Mesodermal cell (in vitro differentiated cells): ENCODE results near the gene MZT2B.
A peak's percentile ranks its signal among the peaks of the same experiment; 100 is the strongest.
"Not testable (repeated sequence)": the region's sequence is repeated elsewhere in the genome, so short reads cannot be mapped to it uniquely, and the experiment has no call there.

Experiments used
- H3K27ac ChIP-seq: 2 replicates; pipeline ENCODE4 v1.7.0; 2013; ENCODE audit warnings: mild to moderate bottlenecking, low read depth, low read length, moderate library complexity; ENCODE audit not compliant: severe bottlenecking
- H3K36me3 ChIP-seq: 2 replicates; pipeline ENCODE4 v1.7.1; 2013; ENCODE audit warnings: mild to moderate bottlenecking, low read length, moderate library complexity; ENCODE audit not compliant: control insufficient read depth, insufficient read depth
- H3K4me1 ChIP-seq: one replicate; pipeline ENCODE4 v1.7.1; 2013; ENCODE audit warnings: mild to moderate bottlenecking, low read length; ENCODE audit not compliant: insufficient read depth, control insufficient read depth, poor library complexity, severe bottlenecking
- H3K4me3 ChIP-seq: 2 replicates; pipeline ENCODE4 v1.7.0; 2013; ENCODE audit warnings: low read length, control low read depth, mild to moderate bottlenecking; ENCODE audit not compliant: insufficient read depth, poor library complexity, severe bottlenecking; ENCODE audit errors: extremely low read depth
- H3K9me3 ChIP-seq: 2 replicates; pipeline ENCODE4 v1.7.1; 2013; ENCODE audit warnings: mild to moderate bottlenecking, low read length, moderate library complexity; ENCODE audit not compliant: control insufficient read depth
- WGBS, 2 experiments: methylation state at CpG; one replicate each; pipeline ENCODE4 v1.1.5; 2013; ENCODE audit warnings: missing lambda C conversion rate in 2 of 2; ENCODE audit not compliant: insufficient coverage in 2 of 2; 5-methylcytosine and 5-hydroxymethylcytosine counted together

MZT2B gene

DNA sequence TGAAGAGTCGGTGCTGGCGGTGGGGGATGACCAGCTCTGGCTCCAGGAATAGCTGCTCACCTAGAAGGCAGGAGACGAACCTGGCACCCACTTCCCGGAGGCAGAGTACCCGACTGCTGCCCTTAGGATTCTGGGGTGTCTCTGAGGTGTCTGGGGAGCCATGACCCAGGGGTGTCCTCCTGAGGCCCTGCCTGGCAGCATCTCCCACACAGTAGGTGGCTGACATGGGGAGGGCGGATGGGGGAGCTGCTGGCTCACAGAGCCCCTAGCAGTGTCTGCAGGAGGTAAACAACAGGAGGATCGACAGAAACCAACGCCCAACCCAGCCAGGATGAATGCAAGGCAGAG, 27.7 kb upstream of the MZT2B start:
- H3K27ac ChIP-seq, H3K4me3 ChIP-seq, H3K4me1 ChIP-seq, H3K9me3 ChIP-seq: not testable (repeated sequence)
- H3K36me3 ChIP-seq: peaks cover 36% of the 10 kb centered on the region
- WGBS, 2 experiments: 100% methylated on average over 2 to 4 of the region's 8 CpGs

DNA sequence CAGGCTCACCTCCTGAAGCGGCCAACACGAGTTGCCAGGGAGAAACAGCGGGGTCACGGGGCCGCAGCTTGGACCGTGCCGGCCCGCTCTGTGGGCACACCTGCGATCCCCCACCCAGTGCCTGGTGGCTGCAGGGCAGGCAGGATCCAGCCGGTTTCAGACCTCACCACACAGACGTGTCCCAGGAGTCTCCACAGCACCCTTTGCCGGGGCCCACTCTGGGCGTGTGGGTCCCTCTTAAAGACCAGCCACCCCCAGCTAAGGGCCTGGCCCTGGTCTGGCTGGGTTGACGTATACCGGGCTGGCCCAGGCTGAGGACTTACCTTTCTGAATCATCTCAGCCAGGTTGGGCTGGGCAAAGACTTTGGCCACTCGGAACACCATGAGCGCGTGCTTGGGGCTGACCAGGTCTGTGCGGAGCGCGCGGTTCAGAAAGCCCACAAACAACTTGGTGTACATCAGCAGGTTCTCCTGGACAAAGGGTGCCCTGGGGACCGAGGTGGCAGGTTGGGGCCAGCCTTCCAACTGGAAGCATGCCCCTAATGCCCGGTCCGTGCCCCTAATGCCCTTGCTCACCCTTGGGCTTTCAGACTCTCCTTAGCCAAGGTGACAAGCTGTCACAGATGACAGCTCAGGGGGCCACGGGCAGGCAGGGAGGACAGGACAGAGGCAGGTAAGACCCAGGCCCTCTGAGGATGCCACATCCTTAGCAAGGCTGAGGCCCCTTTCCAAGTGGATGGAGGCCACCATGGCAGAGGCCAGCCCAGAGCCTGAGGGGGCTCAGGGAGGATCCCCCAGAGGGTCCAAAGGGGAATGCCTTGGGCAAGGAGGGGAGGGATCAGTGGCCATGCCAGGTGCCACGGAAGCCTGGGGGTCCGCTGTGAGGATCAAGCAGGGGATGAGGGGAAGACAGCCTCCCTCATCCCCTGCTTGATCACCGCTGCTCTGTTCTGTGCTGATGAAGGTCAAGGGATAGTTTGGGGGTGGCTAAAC, 27.0 kb upstream of the MZT2B start:
- Histone ChIP-seq H3K4me3 (no peak overlapping the region), H3K9me3 (no peaks in the 10 kb centered on the region), H3K27ac (no peak overlapping the region), H3K4me1 (no peaks in the 10 kb centered on the region), H3K36me3 (peaks cover 42% of the 10 kb centered on the region)
- 95 to 98% methylated on average over 28 of the region's 29 CpGs for WGBS, 2 experiments

DNA sequence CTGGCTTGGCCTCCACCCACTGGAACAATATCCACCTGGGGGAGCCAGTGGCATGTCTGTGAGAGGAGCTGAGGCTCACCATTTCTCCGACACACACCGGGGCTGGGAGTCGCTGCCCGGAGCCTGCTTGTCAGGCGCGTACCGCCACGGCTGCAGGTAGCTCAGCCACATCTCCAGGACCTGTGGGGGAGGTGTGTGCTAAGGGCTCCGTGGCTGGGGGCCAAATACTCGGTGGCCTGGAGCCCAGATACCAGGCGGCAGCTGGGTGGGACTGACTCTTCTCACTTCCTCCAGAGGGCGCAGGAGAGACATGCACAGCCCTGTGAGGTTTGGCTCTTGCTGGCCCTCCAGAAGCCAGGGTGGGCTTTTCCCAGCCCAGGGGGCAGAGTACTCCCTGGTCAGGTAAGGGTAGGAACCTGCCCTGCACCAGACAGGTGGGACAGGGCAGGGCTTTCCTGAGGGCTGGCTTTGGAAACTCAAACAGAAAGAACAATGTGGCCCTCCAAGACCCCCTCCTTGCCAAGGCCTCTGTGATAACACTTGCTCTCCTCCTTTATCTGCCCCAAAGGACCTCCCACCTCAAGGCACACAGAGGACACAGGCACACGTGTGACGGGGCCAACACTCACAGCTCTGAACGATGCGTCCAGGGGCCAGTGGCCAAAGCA, 26.0 kb upstream of the MZT2B start:
- H3K9me3 ChIP-seq, H3K27ac ChIP-seq, H3K4me3 ChIP-seq, H3K4me1 ChIP-seq: not testable (repeated sequence)
- H3K36me3 ChIP-seq: peaks cover 44% of the 10 kb centered on the region
- WGBS, 2 experiments: 54 to 100% methylated on average over 3 of the region's 16 CpGs

DNA sequence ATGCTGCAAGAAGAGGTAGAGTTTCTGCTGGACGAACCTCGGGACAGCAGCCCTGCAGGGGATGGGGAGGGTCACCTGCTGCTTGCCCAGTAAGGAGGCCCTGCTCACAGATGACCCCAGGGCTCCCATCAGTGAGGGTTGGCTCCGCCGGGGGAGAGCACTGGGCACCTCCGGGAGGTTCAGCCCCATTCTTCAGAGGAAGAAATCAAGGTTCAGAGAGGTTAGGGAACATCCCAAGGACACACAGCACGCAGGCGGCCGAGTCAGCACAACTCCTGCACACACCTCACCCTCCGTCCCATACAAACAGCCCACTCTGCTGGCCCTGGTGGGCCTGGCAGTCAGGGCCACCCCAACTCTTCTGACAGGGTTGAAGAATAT, 25.4 kb upstream of the MZT2B start:
- 92 to 96% methylated on average over 2 to 4 of the region's 9 CpGs for WGBS, 2 experiments
- Histone ChIP-seq H3K36me3 (peaks cover 44% of the 10 kb centered on the region), H3K27ac (no peak overlapping the region)

DNA sequence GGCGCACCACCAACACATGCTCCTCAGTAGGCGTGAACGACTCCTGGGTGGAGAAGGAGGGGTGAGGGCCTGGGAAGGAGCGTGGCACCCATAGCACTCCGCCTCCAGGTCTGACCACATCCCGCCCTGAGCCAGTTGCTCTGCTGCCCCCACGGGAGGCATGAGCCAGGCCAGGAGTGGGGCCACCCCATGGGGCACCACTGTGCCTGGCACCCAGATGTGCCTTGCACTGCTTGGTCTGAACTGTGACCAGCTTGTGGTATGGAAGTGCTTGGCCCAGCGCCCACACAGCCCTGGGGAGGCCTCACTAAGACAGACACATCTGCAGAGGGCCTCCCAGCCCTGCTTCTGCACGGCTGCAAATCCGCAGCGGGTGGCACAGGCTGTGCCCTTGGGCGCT, 24.7 kb upstream of the MZT2B start:
- H3K4me1 ChIP-seq, H3K4me3 ChIP-seq, H3K27ac ChIP-seq, H3K9me3 ChIP-seq: not testable (repeated sequence)
- peaks cover 37% of the 10 kb centered on the region for H3K36me3 ChIP-seq
- WGBS, 2 experiments: 96% methylated on average over 4 of the region's 12 CpGs

More for the DNA sequence above, 25.4 kb upstream of the MZT2B start:
- Histone ChIP-seq H3K4me1 (peaks cover 4% of the 10 kb centered on the region), H3K4me3 (no peak overlapping the region), H3K9me3 (no peaks in the 10 kb centered on the region)

DNA sequence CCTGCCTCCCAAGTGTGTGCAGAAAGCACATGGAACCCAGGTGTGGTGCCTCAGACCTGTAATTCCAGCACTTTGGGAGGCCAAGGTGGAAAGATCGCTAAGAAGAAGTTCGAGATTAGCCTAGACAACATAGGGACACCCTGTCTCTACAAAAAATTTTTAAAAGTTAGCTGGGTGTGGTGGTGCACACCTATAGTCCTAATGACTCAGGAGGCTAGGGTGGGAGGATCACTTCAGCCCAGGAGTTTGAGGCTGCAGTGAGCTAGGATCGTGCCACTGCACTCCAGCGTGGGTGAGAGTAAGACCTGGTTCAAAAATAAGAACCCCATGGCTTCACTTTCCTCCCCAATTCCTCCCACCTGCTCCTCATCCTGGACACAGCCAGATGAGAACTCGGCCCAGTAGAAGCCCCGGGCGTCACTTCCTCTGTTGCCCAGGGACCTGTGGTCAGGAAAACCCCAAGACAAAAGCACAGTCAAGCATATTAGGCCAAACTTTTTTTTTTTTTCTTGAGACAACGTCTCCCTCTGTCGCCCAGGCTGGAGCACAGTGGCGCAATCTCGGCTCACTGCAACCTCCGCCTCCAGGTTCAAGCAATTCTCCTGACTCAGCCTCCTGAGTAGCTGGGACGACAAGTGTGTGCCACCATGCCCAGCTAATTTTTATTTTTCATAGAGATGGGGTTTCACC, 24.1 kb upstream of the MZT2B start:
- H3K27ac ChIP-seq, H3K9me3 ChIP-seq, H3K4me1 ChIP-seq, H3K4me3 ChIP-seq: not testable (repeated sequence)
- H3K36me3 ChIP-seq: peaks cover 36% of the 10 kb centered on the region
- WGBS, 2 experiments: 96 to 97% methylated on average over 8 to 12 of the region's 13 CpGs

DNA sequence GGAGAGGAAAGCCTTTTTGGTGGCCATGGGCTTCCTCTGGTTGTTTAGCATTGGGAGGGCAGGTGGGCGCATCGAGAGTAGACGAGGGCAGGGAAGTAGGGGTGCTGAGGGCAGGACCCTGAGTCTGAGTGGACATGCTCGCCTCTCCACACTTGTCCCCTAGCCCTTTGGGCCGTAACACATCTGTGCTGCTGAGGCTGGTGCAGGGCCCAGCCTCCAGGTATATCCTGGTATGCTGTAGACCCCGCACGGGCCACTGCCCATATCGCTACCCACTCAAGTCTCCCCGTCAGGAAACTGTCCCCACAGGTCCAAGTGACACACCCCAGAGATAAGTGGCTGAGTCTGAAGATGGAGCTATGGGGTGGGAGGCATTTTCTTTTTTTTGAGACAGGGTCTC, 23.4 kb upstream of the MZT2B start:
- H3K27ac ChIP-seq: no peak overlapping the region
- H3K4me1 ChIP-seq: peaks cover 11% of the 10 kb centered on the region
- 93 to 100% methylated on average over 5 to 6 of the region's 9 CpGs for WGBS, 2 experiments
- no peak overlapping the region for H3K4me3 ChIP-seq
- H3K9me3 ChIP-seq: no peaks in the 10 kb centered on the region
- H3K36me3 ChIP-seq: peaks cover 36% of the 10 kb centered on the region

DNA sequence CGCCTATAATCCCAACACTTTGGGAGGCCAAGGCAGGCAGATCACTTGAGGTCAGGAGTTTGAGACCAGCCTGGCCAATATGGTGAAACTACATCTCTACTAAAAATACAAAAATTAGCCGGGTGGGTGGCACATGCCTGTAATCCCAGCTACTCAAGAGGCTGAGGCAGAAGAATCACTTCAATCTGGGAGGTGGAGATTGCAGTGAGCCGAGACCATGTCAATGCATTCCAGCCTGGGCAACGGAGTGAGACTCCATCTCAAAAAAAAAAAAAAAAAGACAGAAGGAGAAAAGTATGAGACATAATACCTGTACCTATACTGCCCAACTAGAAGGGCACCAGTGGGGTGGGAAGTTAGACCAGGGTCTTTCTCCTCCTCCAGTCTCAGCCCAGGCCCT, 22.7 kb upstream of the MZT2B start:
- peaks cover 11% of the 10 kb centered on the region for H3K4me1 ChIP-seq
- not testable (repeated sequence) for H3K9me3 ChIP-seq, H3K27ac ChIP-seq, H3K4me3 ChIP-seq
- peaks cover 36% of the 10 kb centered on the region for H3K36me3 ChIP-seq
- 100% methylated on average over 2 of the region's 4 CpGs; no CpG with 5 or more reads in 1 of the 2 experiments for WGBS, 2 experiments

DNA sequence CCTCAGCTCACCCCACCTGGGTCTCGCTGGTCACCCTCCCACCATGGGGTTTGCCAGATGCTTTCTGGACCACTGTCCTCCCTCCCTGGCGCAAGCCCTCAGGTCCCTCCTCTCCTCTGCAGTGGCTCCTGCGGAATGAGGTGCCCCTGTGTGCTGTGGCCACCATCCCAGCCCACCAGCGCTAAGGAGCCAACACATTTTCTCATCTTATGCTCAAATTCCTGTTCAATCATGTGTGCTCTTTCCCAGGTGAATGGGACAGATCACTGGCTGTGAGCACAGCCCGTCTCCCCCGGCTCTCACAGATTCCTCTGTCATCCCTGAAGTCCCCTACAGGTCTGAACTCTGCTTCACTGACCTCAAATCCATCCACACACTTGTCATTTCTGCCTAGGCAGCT, 21.9 kb upstream of the MZT2B start:
- peaks cover 11% of the 10 kb centered on the region for H3K4me1 ChIP-seq
- no peak overlapping the region for H3K4me3 ChIP-seq
- 85 to 98% methylated on average over 4 to 6 of the region's 6 CpGs for WGBS, 2 experiments

DNA sequence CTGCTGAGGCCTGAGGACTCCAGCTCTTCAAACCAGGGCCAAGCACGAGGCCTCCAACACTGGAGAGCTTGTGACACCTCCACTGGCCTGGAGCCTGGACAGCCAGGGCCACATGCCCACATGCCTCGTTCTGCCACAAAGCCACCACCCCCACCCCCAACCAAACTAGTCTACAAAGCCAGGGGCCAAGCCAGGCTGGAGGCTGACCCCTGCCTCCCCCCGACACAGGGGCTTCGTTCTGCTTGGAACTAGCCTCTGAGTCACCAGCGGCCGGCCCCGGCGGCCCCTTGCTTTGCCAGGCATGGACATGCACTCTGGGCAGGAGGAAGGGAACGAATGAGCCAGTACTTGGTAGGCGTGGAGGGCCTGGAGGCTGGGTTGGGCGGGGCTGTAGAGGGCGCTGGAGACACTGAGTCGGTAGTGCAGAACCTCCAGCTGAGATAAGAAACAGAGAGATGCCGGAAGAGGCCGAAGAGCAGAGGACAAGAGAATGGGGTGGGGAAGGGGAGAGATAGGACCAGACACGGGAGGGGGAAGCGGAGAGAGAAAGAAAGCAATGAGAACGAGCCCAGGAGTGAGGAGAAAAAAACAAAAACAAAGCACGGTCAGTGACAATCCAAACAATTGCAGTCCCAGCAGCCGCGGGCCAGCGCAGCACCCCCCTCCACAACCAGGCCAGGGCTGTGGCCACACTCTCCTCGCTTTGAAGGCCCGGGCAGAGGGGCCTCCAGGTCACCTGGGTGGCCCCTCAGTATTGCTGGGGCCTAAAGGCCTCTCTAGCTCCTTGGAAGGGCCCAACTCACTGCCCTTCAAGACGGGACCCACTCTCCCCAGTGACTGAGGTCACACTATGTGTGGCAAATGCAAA, 21.0 kb upstream of the MZT2B start:
- 49 to 67% methylated on average over 13 to 21 of the region's 25 CpGs for WGBS, 2 experiments
- H3K27ac ChIP-seq: peak overlapping the region; percentile 77
- H3K4me1 ChIP-seq: peaks cover 11% of the 10 kb centered on the region
- H3K9me3 ChIP-seq, H3K4me3 ChIP-seq: not testable (repeated sequence)
- H3K36me3 ChIP-seq: peaks cover 37% of the 10 kb centered on the region

More for the DNA sequence above, 21.9 kb upstream of the MZT2B start:
- peaks cover 35% of the 10 kb centered on the region for H3K36me3 ChIP-seq
- no peak overlapping the region for H3K27ac ChIP-seq
- H3K9me3 ChIP-seq: no peaks in the 10 kb centered on the region
